ENCODE data around the gene MTF1.

Gene MTF1

DNA sequence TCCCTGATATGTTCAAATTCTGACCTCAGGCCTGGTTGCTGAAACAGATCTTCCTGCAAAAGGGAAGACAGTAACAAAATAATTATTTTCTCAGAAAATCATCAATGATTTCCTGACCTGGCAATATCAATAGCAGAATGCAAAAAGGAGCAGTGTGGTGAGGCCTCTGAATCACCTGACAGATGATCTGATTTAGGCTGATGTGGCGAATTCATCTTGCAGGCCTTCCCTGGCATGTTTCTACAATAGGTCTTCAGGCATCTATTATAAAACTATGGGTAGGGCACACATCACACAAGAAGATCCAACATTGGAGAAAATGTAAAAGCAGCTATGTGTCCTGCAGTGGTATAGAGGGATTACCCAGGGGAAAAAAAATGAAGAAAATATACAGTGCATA, 7.1 kb upstream of the MTF1 start:
- H3K4me3 ChIP-seq (ENCODE audit: low read depth in 1 of 2, low read length in 2 of 2): no peak overlapping the region
- H3K27ac ChIP-seq (ENCODE audit: low read depth, low read length): no peak overlapping the region
- H3K9ac ChIP-seq (ENCODE audit: low read length): no peak overlapping the region
- no peaks in the 10 kb centered on the region for H3K9me3 ChIP-seq (ENCODE audit: low read length)
- no peaks in the 10 kb centered on the region for H3K4me1 ChIP-seq (ENCODE audit: insufficient read depth, low read length)
- no peaks in the 10 kb centered on the region for H3K27me3 ChIP-seq (ENCODE audit: control insufficient read depth in 1 of 2, insufficient read depth in 2 of 2, low read length in 2 of 2)
- peaks cover 51% of the 10 kb centered on the region for H3K36me3 ChIP-seq (ENCODE audit: insufficient read depth, low read length)

GRCh38 chr1:37865348-37866120, 6.1 kb upstream of the MTF1 start:
- Histone ChIP-seq H3K9ac (ENCODE audit: low read length) (no peak overlapping the region), H3K4me1 (ENCODE audit: insufficient read depth, low read length) (no peaks in the 10 kb centered on the region), H3K36me3 (ENCODE audit: insufficient read depth, low read length) (peaks cover 48% of the 10 kb centered on the region), H3K27me3 (ENCODE audit: control insufficient read depth in 1 of 2, insufficient read depth in 2 of 2, low read length in 2 of 2) (no peaks in the 10 kb centered on the region), H3K9me3 (ENCODE audit: low read length) (no peaks in the 10 kb centered on the region), H3K4me3 (ENCODE audit: low read depth in 1 of 2, low read length in 2 of 2) (no peak overlapping the region), H3K27ac (ENCODE audit: low read depth, low read length) (no peak overlapping the region)

DNA sequence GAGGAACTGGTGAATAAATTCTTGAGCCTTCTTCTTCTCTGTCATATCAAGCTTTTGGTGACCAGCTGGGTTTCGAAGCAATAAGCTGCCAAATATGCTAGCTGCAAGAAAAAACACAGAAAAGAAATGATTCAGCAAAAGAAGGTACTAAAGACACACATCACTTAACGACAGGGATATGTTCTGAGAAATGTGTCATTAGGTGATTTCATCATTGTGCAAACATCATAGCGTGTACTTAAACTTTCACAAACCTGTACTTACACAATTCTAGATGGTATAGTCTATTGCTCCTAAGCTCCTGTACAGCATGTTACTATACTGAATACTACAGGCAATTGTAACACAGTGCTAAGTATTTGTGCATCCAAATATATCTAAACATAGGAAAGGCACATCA, 2.9 kb upstream of the MTF1 start:
- no peaks in the 10 kb centered on the region for H3K27me3 ChIP-seq (ENCODE audit: control insufficient read depth in 1 of 2, insufficient read depth in 2 of 2, low read length in 2 of 2)
- no peak overlapping the region for H3K27ac ChIP-seq (ENCODE audit: low read depth, low read length)
- H3K36me3 ChIP-seq (ENCODE audit: insufficient read depth, low read length): peaks cover 28% of the 10 kb centered on the region
- no peak overlapping the region for H3K4me3 ChIP-seq (ENCODE audit: low read depth in 1 of 2, low read length in 2 of 2)
- H3K9ac ChIP-seq (ENCODE audit: low read length): no peak overlapping the region
- no peaks in the 10 kb centered on the region for H3K9me3 ChIP-seq (ENCODE audit: low read length)
- peaks cover 14% of the 10 kb centered on the region for H3K4me1 ChIP-seq (ENCODE audit: insufficient read depth, low read length)

DNA sequence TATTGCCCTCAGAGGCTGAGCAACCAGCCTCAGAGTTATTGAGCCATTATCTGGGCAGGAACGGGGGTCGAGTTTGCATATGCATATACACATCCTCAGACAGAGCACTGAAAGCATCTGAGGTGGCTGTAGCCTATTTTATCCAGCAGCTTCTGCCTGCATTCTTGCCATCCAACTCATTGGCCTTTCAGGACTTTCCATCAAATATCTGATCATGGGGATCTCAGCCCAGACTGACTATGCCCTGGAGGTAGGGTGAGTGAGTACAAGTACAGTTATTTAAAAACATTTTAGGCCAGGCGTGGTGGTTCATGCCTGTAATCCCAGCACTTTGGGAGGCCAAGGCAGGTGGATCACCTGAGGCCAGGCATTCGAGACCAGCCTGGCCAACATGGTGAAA, 1.8 kb upstream of the MTF1 start:
- peaks cover 15% of the 10 kb centered on the region for H3K4me1 ChIP-seq (ENCODE audit: insufficient read depth, low read length)
- no peak overlapping the region for H3K9ac ChIP-seq (ENCODE audit: low read length)
- no peaks in the 10 kb centered on the region for H3K9me3 ChIP-seq (ENCODE audit: low read length)
- H3K27me3 ChIP-seq (ENCODE audit: control insufficient read depth in 1 of 2, insufficient read depth in 2 of 2, low read length in 2 of 2): no peaks in the 10 kb centered on the region
- H3K36me3 ChIP-seq (ENCODE audit: insufficient read depth, low read length): peaks cover 36% of the 10 kb centered on the region
- no peak overlapping the region for H3K27ac ChIP-seq (ENCODE audit: low read depth, low read length)
- H3K4me3 ChIP-seq (ENCODE audit: low read depth in 1 of 2, low read length in 2 of 2): no peak overlapping the region

DNA sequence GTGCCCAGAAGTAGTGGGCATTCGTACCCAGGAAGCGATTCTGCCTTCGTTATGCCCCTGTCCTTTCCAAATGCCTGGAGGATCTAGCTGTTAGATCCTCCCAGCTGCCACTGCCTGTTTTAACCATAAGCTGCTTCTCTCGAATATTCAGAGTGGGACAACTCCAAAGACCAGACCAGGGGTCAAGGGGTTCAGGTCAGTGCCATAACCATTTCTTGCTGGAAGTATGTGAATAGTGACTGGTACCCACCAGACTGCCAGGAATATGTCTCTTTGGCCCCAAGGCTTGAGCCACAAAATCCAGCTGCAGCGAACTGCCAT, 914 bp upstream of the MTF1 start:
- Histone ChIP-seq H3K36me3 (ENCODE audit: insufficient read depth, low read length) (peaks cover 27% of the 10 kb centered on the region), H3K4me1 (ENCODE audit: insufficient read depth, low read length) (peaks cover 20% of the 10 kb centered on the region), H3K4me3 (ENCODE audit: low read depth in 1 of 2, low read length in 2 of 2) (peak overlapping the region; percentile 98 to 99), H3K27ac (ENCODE audit: low read depth, low read length) (peak overlapping the region; percentile 97), H3K9me3 (ENCODE audit: low read length) (no peaks in the 10 kb centered on the region), H3K9ac (ENCODE audit: low read length) (peak overlapping the region; percentile 18), H3K27me3 (ENCODE audit: control insufficient read depth in 1 of 2, insufficient read depth in 2 of 2, low read length in 2 of 2) (no peaks in the 10 kb centered on the region)

DNA sequence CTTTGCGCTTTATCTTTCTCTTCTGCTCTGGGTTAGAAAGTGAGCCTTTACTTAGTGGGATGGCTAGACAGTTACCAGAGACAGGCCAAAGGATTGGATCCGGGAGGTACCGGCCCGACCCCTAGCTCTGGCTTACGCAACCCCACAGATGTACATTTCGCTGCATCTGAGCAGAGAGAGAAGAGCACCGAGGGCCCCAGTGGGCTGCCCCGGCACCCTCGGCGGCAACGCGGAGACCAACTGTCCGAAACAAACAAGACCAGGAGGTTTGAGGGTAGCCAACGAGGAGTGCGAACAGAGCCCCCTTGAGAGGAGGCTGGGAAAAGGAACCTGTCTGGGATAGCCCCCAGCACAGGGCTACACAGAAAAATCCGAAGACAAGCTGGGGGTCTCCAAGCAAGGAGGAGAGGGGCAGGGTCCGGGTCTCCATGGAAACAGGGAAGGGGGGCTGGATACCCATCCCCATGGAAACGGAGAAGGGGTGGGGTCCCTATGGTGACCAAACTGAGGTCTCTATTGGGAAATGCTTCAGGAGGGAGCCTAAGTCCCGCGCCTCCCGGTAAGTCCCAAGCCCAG, 373 bp downstream of the MTF1 start:
- Histone ChIP-seq H3K4me1 (ENCODE audit: insufficient read depth, low read length) (peaks cover 23% of the 10 kb centered on the region), H3K9me3 (ENCODE audit: low read length) (no peaks in the 10 kb centered on the region), H3K36me3 (ENCODE audit: insufficient read depth, low read length) (peaks cover 22% of the 10 kb centered on the region), H3K4me3 (ENCODE audit: low read depth in 1 of 2, low read length in 2 of 2) (peak overlapping the region; percentile 98 to 99), H3K27ac (ENCODE audit: low read depth, low read length) (peak overlapping the region; percentile 97), H3K27me3 (ENCODE audit: control insufficient read depth in 1 of 2, insufficient read depth in 2 of 2, low read length in 2 of 2) (no peaks in the 10 kb centered on the region), H3K9ac (ENCODE audit: low read length) (peak overlapping the region; percentile 97)

DNA sequence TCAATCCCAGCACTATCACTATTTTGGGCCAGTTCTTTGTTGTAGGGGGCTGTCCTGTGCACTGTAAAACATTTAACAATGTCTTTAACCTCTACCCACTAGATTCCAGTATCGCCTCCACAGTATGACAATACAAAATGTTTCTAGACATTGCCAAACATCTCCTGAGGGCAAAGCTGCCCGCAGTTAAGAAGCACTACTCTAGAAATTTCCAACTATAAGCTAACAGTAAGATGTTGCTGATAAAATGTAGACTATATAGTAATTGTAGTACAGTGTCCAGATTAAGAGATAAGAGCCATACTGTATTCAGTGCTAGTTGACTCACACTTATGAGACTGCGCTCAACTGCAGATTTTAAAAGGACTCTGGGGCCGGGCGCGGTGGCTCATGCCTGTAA, 5.0 kb downstream of the MTF1 start:
- Histone ChIP-seq H3K4me1 (ENCODE audit: insufficient read depth, low read length) (peaks cover 19% of the 10 kb centered on the region), H3K9ac (ENCODE audit: low read length) (no peak overlapping the region), H3K4me3 (ENCODE audit: low read depth in 1 of 2, low read length in 2 of 2) (no peak overlapping the region), H3K9me3 (ENCODE audit: low read length) (no peaks in the 10 kb centered on the region), H3K27me3 (ENCODE audit: control insufficient read depth in 1 of 2, insufficient read depth in 2 of 2, low read length in 2 of 2) (no peaks in the 10 kb centered on the region), H3K27ac (ENCODE audit: low read depth, low read length) (no peak overlapping the region), H3K36me3 (ENCODE audit: insufficient read depth, low read length) (peaks cover 15% of the 10 kb centered on the region)

DNA sequence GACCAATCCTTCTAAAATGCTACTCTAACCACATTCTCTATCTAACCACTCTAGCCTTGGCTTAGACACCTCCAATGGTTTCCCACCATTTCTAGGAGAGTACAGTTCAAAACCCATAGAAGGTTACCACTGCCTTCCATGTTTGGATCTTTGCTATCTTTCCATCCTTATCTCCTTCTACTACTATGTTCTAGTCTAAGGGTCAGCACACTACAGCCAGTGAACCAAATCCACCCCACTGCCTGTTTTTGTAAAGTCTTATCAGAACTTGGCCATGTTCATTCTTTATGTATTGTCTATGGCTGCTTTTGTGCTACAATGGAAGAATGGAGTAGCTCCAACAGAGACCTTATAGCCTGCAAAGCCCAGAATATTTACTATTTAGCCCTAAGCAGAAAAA, 6.2 kb downstream of the MTF1 start:
- H3K27ac ChIP-seq (ENCODE audit: low read depth, low read length): no peak overlapping the region
- no peaks in the 10 kb centered on the region for H3K27me3 ChIP-seq (ENCODE audit: control insufficient read depth in 1 of 2, insufficient read depth in 2 of 2, low read length in 2 of 2)
- peaks cover 15% of the 10 kb centered on the region for H3K36me3 ChIP-seq (ENCODE audit: insufficient read depth, low read length)
- H3K9ac ChIP-seq (ENCODE audit: low read length): no peak overlapping the region
- no peak overlapping the region for H3K4me3 ChIP-seq (ENCODE audit: low read depth in 1 of 2, low read length in 2 of 2)
- no peaks in the 10 kb centered on the region for H3K9me3 ChIP-seq (ENCODE audit: low read length)
- peaks cover 12% of the 10 kb centered on the region for H3K4me1 ChIP-seq (ENCODE audit: insufficient read depth, low read length)

GRCh38 chr1:37851782-37852210, 7.6 kb downstream of the MTF1 start:
- peaks cover 9% of the 10 kb centered on the region for H3K4me1 ChIP-seq (ENCODE audit: insufficient read depth, low read length)
- H3K27ac ChIP-seq (ENCODE audit: low read depth, low read length): no peak overlapping the region
- no peaks in the 10 kb centered on the region for H3K27me3 ChIP-seq (ENCODE audit: control insufficient read depth in 1 of 2, insufficient read depth in 2 of 2, low read length in 2 of 2)
- H3K4me3 ChIP-seq (ENCODE audit: low read depth in 1 of 2, low read length in 2 of 2): no peak overlapping the region
- no peaks in the 10 kb centered on the region for H3K9me3 ChIP-seq (ENCODE audit: low read length)
- H3K36me3 ChIP-seq (ENCODE audit: insufficient read depth, low read length): peaks cover 6% of the 10 kb centered on the region
- no peak overlapping the region for H3K9ac ChIP-seq (ENCODE audit: low read length)

GRCh38 chr1:37851262-37851661, 8.1 kb downstream of the MTF1 start:
- H3K27ac ChIP-seq (ENCODE audit: low read depth, low read length): no peak overlapping the region
- no peak overlapping the region for H3K9ac ChIP-seq (ENCODE audit: low read length)
- H3K4me1 ChIP-seq (ENCODE audit: insufficient read depth, low read length): peaks cover 9% of the 10 kb centered on the region
- H3K27me3 ChIP-seq (ENCODE audit: control insufficient read depth in 1 of 2, insufficient read depth in 2 of 2, low read length in 2 of 2): no peaks in the 10 kb centered on the region
- peaks cover 3% of the 10 kb centered on the region for H3K36me3 ChIP-seq (ENCODE audit: insufficient read depth, low read length)
- no peak overlapping the region for H3K4me3 ChIP-seq (ENCODE audit: low read depth in 1 of 2, low read length in 2 of 2)
- no peaks in the 10 kb centered on the region for H3K9me3 ChIP-seq (ENCODE audit: low read length)

DNA sequence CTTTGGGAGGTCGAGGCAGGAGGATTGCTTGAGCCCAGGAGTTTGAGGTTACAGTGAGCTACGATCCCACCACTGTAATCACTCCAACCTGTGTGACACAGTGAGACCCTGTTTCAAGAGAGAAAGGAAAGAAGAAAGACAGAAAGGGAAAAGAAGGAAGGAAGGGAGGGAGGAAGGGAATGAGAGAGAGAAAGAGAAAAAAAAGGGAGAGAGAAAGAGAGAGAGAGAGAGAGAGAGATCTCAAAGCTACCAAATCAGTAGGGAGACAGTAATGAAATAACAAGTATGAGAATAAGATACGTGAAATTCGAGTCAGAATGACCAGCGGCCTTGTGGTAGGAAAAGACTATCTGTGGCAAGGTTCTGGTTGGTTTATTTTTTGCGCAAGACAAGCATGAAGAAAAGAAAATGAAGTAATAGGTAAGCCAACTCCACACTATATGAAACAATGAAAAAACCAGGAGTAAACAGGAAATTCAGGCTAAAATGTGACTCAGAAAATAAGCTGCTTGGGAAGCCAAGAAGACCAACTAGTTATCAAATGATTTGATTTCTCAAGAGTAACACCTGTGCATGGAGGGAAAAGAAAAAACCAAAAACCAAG, 8.9 kb downstream of the MTF1 start:
- peaks cover 3% of the 10 kb centered on the region for H3K36me3 ChIP-seq (ENCODE audit: insufficient read depth, low read length)
- no peaks in the 10 kb centered on the region for H3K9me3 ChIP-seq (ENCODE audit: low read length)
- no peak overlapping the region for H3K27ac ChIP-seq (ENCODE audit: low read depth, low read length)
- no peaks in the 10 kb centered on the region for H3K27me3 ChIP-seq (ENCODE audit: control insufficient read depth in 1 of 2, insufficient read depth in 2 of 2, low read length in 2 of 2)
- peaks cover 3% of the 10 kb centered on the region for H3K4me1 ChIP-seq (ENCODE audit: insufficient read depth, low read length)
- no peak overlapping the region for H3K4me3 ChIP-seq (ENCODE audit: low read depth in 1 of 2, low read length in 2 of 2)
- H3K9ac ChIP-seq (ENCODE audit: low read length): no peak overlapping the region

DNA sequence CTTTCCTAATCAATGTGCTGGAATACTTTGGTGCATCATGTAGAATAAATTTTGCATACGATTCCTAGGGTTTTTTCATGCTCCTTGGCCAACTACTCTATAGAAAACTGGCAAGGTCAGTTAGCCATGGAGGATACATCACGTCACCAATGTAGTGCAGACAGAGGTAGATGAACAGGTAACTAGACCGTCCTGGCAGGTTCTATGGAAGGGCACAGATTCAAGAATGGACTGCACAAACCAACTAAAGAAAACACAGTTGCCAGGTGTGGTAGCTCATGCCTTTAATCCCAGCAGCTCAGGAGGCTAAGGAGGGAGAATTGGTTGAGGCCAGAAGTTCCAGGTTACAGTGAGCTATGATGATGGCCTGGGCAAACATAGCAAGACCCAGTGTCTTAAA, 9.9 kb downstream of the MTF1 start:
- Histone ChIP-seq H3K27ac (ENCODE audit: low read depth, low read length) (no peak overlapping the region), H3K9me3 (ENCODE audit: low read length) (no peaks in the 10 kb centered on the region), H3K9ac (ENCODE audit: low read length) (no peak overlapping the region), H3K27me3 (ENCODE audit: control insufficient read depth in 1 of 2, insufficient read depth in 2 of 2, low read length in 2 of 2) (no peaks in the 10 kb centered on the region), H3K36me3 (ENCODE audit: insufficient read depth, low read length) (peaks cover 2% of the 10 kb centered on the region), H3K4me3 (ENCODE audit: low read depth in 1 of 2, low read length in 2 of 2) (no peak overlapping the region), H3K4me1 (ENCODE audit: insufficient read depth, low read length) (no peaks in the 10 kb centered on the region)
